ENCODE data around the gene COL20A1.

- no peak for TF ChIP-seq CTCF (IDR thresholded peaks at IDR 0.05)
- TF ChIP-seq POLR2AphosphoS5 (IDR thresholded peaks at IDR 0.05) = no peak
Measured at GRCh38 chr20:63315240-63315689, 22.3 kb downstream of the COL20A1 start.

Measured in sigmoid colon (tissue), 4 donors.